Chondrocyte (in vitro differentiated cells): ENCODE data around the gene PADI4. TPM values are rescaled to one million over a fixed set of nuclear protein-coding genes. Genes with fewer than 3 reads are reported as not detected.

Source experiments
- DNase-seq: peaks from one replicate; pipeline ENCODE4 v3.0.0; 2021; ENCODE audit warnings: mixed read lengths, low spot score
- H3K27ac Mint-ChIP-seq: one replicate; pipeline ENCODE4 v1.8.0; 2021; ENCODE audit warnings: mild to moderate bottlenecking, moderate library complexity, mixed read lengths; ENCODE audit not compliant: unreplicated experiment
- H3K27me3 Mint-ChIP-seq: 2 replicates; pipeline ENCODE4 v1.8.0; 2021; ENCODE audit warnings: low read depth, mixed read lengths
- H3K36me3 Mint-ChIP-seq: 2 replicates; pipeline ENCODE4 v1.8.0; 2021; ENCODE audit warnings: low read depth, mixed read lengths
- H3K4me1 Mint-ChIP-seq: 2 replicates; pipeline ENCODE4 v1.8.0; 2021; ENCODE audit warnings: low read depth, mild to moderate bottlenecking, mixed read lengths
- H3K4me3 Mint-ChIP-seq: one replicate; pipeline ENCODE4 v1.8.0; 2021; ENCODE audit warnings: mild to moderate bottlenecking, moderate library complexity, mixed read lengths; ENCODE audit not compliant: unreplicated experiment
- H3K9me3 Mint-ChIP-seq: 2 replicates; pipeline ENCODE4 v1.8.0; 2021; ENCODE audit warnings: low read depth, mixed read lengths
- CTCF ChIP-seq: fragments of 200-600 bp; sonication (generic); IDR thresholded peaks from 2 replicates; pipeline ENCODE4 v1.5.0; 2021; ENCODE audit warnings: antibody characterized with exemption, mild to moderate bottlenecking, moderate library complexity
- total RNA-seq: library from RNA; stranded (reverse); gene quantifications from 3 replicates; pipeline ENCODE4 v1.2.1, GENCODE V29; 2021

The PADI4 gene
- total RNA-seq, 1 donor from 2014 or later = not detected

- H3K4me3 Mint-ChIP-seq = no peak overlapping the region
- no peak for DNase-seq
- H3K27ac Mint-ChIP-seq = no peak overlapping the region
Observed at GRCh38 chr1:17356387-17357026, 48.5 kb downstream of the PADI4 start.

GRCh38 chr1:17358557-17358956 lies 50.6 kb downstream of the PADI4 start:
- H3K27me3 Mint-ChIP-seq = peaks cover 2% of the 10 kb centered on the region
- H3K9me3 Mint-ChIP-seq = no peaks in the 10 kb centered on the region
- no peaks in the 10 kb centered on the region for H3K4me1 Mint-ChIP-seq
- H3K36me3 Mint-ChIP-seq = no peaks in the 10 kb centered on the region
- DNase-seq = no peak
- H3K27ac Mint-ChIP-seq = no peak overlapping the region
- no peak for TF ChIP-seq CTCF
- H3K4me3 Mint-ChIP-seq = no peak overlapping the region

More at GRCh38 chr1:17356387-17357026, 48.5 kb downstream of the PADI4 start:
- Mint-ChIP-seq H3K36me3 (no peaks in the 10 kb centered on the region), H3K4me1 (no peaks in the 10 kb centered on the region), H3K27me3 (peaks cover 17% of the 10 kb centered on the region), H3K9me3 (no peaks in the 10 kb centered on the region)
- no peak for TF ChIP-seq CTCF

GRCh38 chr1:17359031-17359430 lies 51.0 kb downstream of the PADI4 start:
- Mint-ChIP-seq H3K27ac (no peak overlapping the region), H3K4me3 (no peak overlapping the region), H3K27me3 (peaks cover 5% of the 10 kb centered on the region), H3K4me1 (no peaks in the 10 kb centered on the region), H3K9me3 (peaks cover 2% of the 10 kb centered on the region), H3K36me3 (no peaks in the 10 kb centered on the region)
- DNase-seq = no peak
- TF ChIP-seq CTCF = no peak

- Mint-ChIP-seq H3K27ac (no peak overlapping the region), H3K4me1 (no peaks in the 10 kb centered on the region), H3K36me3 (no peaks in the 10 kb centered on the region), H3K27me3 (peaks cover 6% of the 10 kb centered on the region), H3K4me3 (no peak overlapping the region), H3K9me3 (peaks cover 8% of the 10 kb centered on the region)
- TF ChIP-seq CTCF = no peak
- no peak for DNase-seq
Observed at GRCh38 chr1:17359808-17360207, 51.8 kb downstream of the PADI4 start.

GRCh38 chr1:17360272-17360956 lies 52.4 kb downstream of the PADI4 start:
- no peak overlapping the region for H3K27ac Mint-ChIP-seq
- no peak for DNase-seq
- no peaks in the 10 kb centered on the region for H3K4me1 Mint-ChIP-seq
- no peaks in the 10 kb centered on the region for H3K36me3 Mint-ChIP-seq
- H3K27me3 Mint-ChIP-seq = peaks cover 5% of the 10 kb centered on the region
- peaks cover 8% of the 10 kb centered on the region for H3K9me3 Mint-ChIP-seq
- H3K4me3 Mint-ChIP-seq = no peak overlapping the region
- TF ChIP-seq CTCF = no peak
